ENCODE measurements around the gene DTWD2. TPM values are rescaled to one million over a fixed set of nuclear protein-coding genes. Genes with fewer than 3 reads are reported as not detected.
A peak's percentile ranks its signal among the peaks of the same experiment; 100 is the strongest.

DTWD2 gene
- 1 to 10 TPM; 3.6 to 4.5 TPM for total RNA-seq

- Mint-ChIP-seq H3K27ac (peak within 1 kb of the TSS; percentile 34), H3K4me3 (peak within 1 kb of the TSS; percentile 63), H3K36me3 (ENCODE audit: low read depth) (no peaks in the 10 kb centered on the region), H3K27me3 (peaks cover 1% of the 10 kb centered on the region), H3K4me1 (peaks cover 23% of the 10 kb centered on the region), H3K9me3 (ENCODE audit: low read depth) (no peaks in the 10 kb centered on the region)
- peak; percentile 90 for ATAC-seq
- intact Hi-C loops (cut with DNase I, micrococcal nuclease): loop anchor here (1.0 to 10.0 kb wide), 15 partner anchors 49 to 1477 kb away; partner anchors contain the start of genes DMXL1 (in 2 of the 2), HSD17B4 (in 1 of the 2), PRR16 (in 1 of the 2) and TNFAIP8 (in 1 of the 2)
- DNase-seq: peak; percentile 96
- ChIA-PET POLR2A (interaction anchor here (0.5 to 0.9 kb wide), 2 partner anchors 447 to 527 kb away, joined by 3 to 4 read pairs; no protein-coding TSS in a partner anchor), CTCF (interaction anchor here (0.6 to 3.9 kb wide), 72 partner anchors 8 to 554 kb away, joined by 3 to 88 read pairs (median 4); partner anchors contain the start of genes DMXL1 and HSD17B4)
Observed at GRCh38 chr5:118987988-118988865, at the start of gene DTWD2. TSS of gene DTWD2 (minus strand) at chr5:118988547. CDS start at chr5:118988511, 36 bp downstream.

GRCh38 chr5:119037496-119038215 is 49.3 kb upstream of the DTWD2 start:
- ChIA-PET POLR2A (no interaction called here), CTCF (no interaction called here)
- intact Hi-C loops (cut with DNase I, micrococcal nuclease): loop anchor here (2.0 kb wide), 3 partner anchors 25 to 49 kb away; partner anchors contain the start of genes DMXL1 (in 2 of the 2) and DTWD2 (in 1 of the 2)
- Mint-ChIP-seq H3K36me3 (ENCODE audit: low read depth) (no peaks in the 10 kb centered on the region), H3K9me3 (ENCODE audit: low read depth) (no peaks in the 10 kb centered on the region), H3K4me1 (peaks cover 5% of the 10 kb centered on the region), H3K27me3 (no peaks in the 10 kb centered on the region), H3K27ac (no peak overlapping the region), H3K4me3 (no peak overlapping the region)
- ATAC-seq: no peak
- DNase-seq: no peak

GRCh38 chr5:119036101-119036762 is 47.9 kb upstream of the DTWD2 start:
- Mint-ChIP-seq H3K9me3 (ENCODE audit: low read depth) (no peaks in the 10 kb centered on the region), H3K27ac (no peak overlapping the region), H3K4me1 (peaks cover 15% of the 10 kb centered on the region), H3K27me3 (no peaks in the 10 kb centered on the region), H3K36me3 (ENCODE audit: low read depth) (no peaks in the 10 kb centered on the region), H3K4me3 (no peak overlapping the region)
- ChIA-PET CTCF (interaction anchor here (0.7 kb wide), 1 partner anchor 386 kb away, joined by 3 read pairs; no protein-coding TSS in a partner anchor), POLR2A (no interaction called here)
- ATAC-seq: peak; percentile 94
- DNase-seq: no peak
- intact Hi-C loops (cut with DNase I, micrococcal nuclease): loop anchor here (1.0 to 2.0 kb wide), 4 partner anchors 27 to 47 kb away; partner anchors contain the start of genes DMXL1 (in 2 of the 2) and DTWD2 (in 1 of the 2)

DNA sequence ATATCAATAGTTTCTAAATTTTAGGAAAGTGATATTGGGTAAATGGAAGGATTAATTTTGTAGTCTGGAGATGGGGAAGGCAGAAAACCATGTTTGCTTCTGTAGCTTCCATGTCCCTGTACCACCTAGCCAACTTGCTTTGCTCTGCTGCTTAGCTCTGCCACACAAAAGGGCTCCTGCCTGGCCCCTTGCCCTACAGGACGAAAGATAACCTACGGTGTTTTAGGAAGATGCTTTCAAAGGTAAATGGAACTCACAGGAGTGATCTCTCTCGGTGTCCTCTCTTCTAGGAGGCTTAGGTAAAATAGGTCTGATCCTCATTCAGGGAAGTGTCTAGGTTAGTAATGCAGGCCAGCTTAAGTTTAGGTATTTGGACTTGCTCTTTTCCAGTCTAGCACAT is 44.8 kb upstream of the DTWD2 start:
- ATAC-seq (no peak), DNase-seq (no peak)
- Mint-ChIP-seq H3K4me3 (no peak overlapping the region), H3K4me1 (peaks cover 21% of the 10 kb centered on the region), H3K9me3 (ENCODE audit: low read depth) (no peaks in the 10 kb centered on the region), H3K27me3 (no peaks in the 10 kb centered on the region), H3K27ac (no peak overlapping the region), H3K36me3 (ENCODE audit: low read depth) (no peaks in the 10 kb centered on the region)
- CTCF ChIA-PET: interaction anchor here (0.7 to 1.4 kb wide), 4 partner anchors 8 to 45 kb away, joined by 3 to 4 read pairs (median 3); partner anchors contain the start of gene DTWD2
- intact Hi-C loops (cut with DNase I, micrococcal nuclease): no loop called here
- POLR2A ChIA-PET: no interaction called here

DNA sequence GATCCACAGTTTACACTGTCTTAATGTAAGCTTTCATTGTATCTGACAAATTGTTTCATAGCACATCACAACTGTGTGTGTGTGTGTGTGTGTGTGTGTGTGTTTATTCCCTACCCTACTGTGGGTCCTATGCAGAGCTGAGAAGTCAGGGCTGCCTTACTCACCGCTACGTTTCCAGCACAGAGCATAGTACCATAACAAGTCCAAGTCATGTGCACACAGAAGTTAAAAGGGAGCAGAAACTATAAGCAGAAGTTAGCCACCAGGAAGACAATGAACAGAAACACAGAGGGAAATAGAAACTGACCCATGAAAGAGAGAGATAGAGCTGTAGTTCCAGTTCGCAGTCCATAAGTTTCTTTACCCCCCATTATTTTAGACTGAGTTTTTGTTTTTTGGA is 44.3 kb upstream of the DTWD2 start:
- DNase-seq: no peak
- H3K4me1 Mint-ChIP-seq: peaks cover 21% of the 10 kb centered on the region
- H3K27ac Mint-ChIP-seq: no peak overlapping the region
- H3K4me3 Mint-ChIP-seq: no peak overlapping the region
- no peak for ATAC-seq
- intact Hi-C loops (cut with DNase I, micrococcal nuclease): no loop called here
- ChIA-PET POLR2A (no interaction called here), CTCF (interaction anchor here (0.7 to 1.4 kb wide), 4 partner anchors 9 to 44 kb away, joined by 3 to 4 read pairs (median 3); partner anchors contain the start of gene DTWD2)
- H3K27me3 Mint-ChIP-seq: no peaks in the 10 kb centered on the region
- H3K9me3 Mint-ChIP-seq (ENCODE audit: low read depth): no peaks in the 10 kb centered on the region
- no peaks in the 10 kb centered on the region for H3K36me3 Mint-ChIP-seq (ENCODE audit: low read depth)

GRCh38 chr5:119031905-119032304 is 43.6 kb upstream of the DTWD2 start:
- Mint-ChIP-seq H3K27ac (peak overlapping the region; percentile 48), H3K4me1 (peaks cover 21% of the 10 kb centered on the region), H3K4me3 (no peak overlapping the region), H3K27me3 (no peaks in the 10 kb centered on the region), H3K36me3 (ENCODE audit: low read depth) (no peaks in the 10 kb centered on the region), H3K9me3 (ENCODE audit: low read depth) (no peaks in the 10 kb centered on the region)
- DNase-seq (peak; percentile 20), ATAC-seq (no peak)
- intact Hi-C loops (cut with DNase I, micrococcal nuclease): loop anchor here (1.0 to 2.0 kb wide), 2 partner anchors 47 kb away; no protein-coding TSS in a partner anchor
- ChIA-PET CTCF (interaction anchor here (0.6 to 1.6 kb wide), 4 partner anchors 23 to 381 kb away, joined by 3 to 4 read pairs (median 4); partner anchors contain the start of gene DTWD2), POLR2A (no interaction called here)

- Mint-ChIP-seq H3K4me1 (peaks cover 19% of the 10 kb centered on the region), H3K4me3 (peak overlapping the region; percentile 2), H3K36me3 (ENCODE audit: low read depth) (no peaks in the 10 kb centered on the region), H3K9me3 (ENCODE audit: low read depth) (no peaks in the 10 kb centered on the region), H3K27me3 (no peaks in the 10 kb centered on the region), H3K27ac (peak overlapping the region; percentile 61)
- intact Hi-C loops (cut with DNase I, micrococcal nuclease): loop anchor here (1.0 to 2.0 kb wide), 2 partner anchors 48 kb away; no protein-coding TSS in a partner anchor
- DNase-seq: no peak
- peak; percentile 80 for ATAC-seq
- CTCF ChIA-PET: interaction anchor here (0.6 to 1.6 kb wide), 4 partner anchors 24 to 381 kb away, joined by 3 to 4 read pairs (median 4); partner anchors contain the start of gene DTWD2
- POLR2A ChIA-PET: no interaction called here
Observed at GRCh38 chr5:119031011-119031886, 42.9 kb upstream of the DTWD2 start.

DNA sequence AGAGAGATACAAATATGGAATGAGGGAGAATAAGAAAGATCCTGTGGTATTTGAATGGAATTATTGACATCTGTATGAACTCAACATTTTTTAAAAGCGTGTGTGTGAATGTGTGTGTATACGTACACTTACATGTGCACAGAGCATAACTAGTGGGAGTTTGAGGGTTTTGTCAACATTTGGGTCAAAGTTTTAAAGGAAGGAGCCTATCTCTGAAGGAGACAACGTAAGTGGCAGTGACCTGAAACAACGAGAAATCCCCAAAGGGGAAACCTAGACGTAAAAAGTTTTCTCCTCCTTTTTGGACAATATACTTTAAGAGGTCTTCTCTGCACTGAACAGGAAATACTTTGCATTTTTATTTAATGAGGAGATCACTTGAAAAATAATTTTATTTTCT is 40.2 kb upstream of the DTWD2 start:
- Mint-ChIP-seq H3K36me3 (ENCODE audit: low read depth) (no peaks in the 10 kb centered on the region), H3K4me1 (peaks cover 16% of the 10 kb centered on the region), H3K27ac (no peak overlapping the region), H3K27me3 (no peaks in the 10 kb centered on the region), H3K4me3 (no peak overlapping the region), H3K9me3 (ENCODE audit: low read depth) (peaks cover 8% of the 10 kb centered on the region)
- ATAC-seq (no peak), DNase-seq (no peak)
- ChIA-PET POLR2A (no interaction called here), CTCF (no interaction called here)
- intact Hi-C loops (cut with DNase I, micrococcal nuclease): no loop called here

- ATAC-seq (no peak), DNase-seq (no peak)
- ChIA-PET POLR2A (no interaction called here), CTCF (interaction anchor here (0.8 kb wide), 1 partner anchor 181 kb away, joined by 4 read pairs; no protein-coding TSS in a partner anchor)
- Mint-ChIP-seq H3K4me1 (peaks cover 2% of the 10 kb centered on the region), H3K27ac (no peak overlapping the region), H3K4me3 (no peak overlapping the region), H3K27me3 (no peaks in the 10 kb centered on the region), H3K36me3 (ENCODE audit: low read depth) (no peaks in the 10 kb centered on the region), H3K9me3 (ENCODE audit: low read depth) (peaks cover 8% of the 10 kb centered on the region)
- intact Hi-C loops (cut with DNase I, micrococcal nuclease): loop anchor here (1.0 to 2.0 kb wide), 3 partner anchors 246 to 413 kb away; no protein-coding TSS in a partner anchor
Observed at GRCh38 chr5:119022773-119023172, 34.4 kb upstream of the DTWD2 start.

All from activated CD4-positive, alpha-beta T cell treated with anti-CD3 and anti-CD28 coated beads for 36 hours (primary cell).